Panc1 (cell line): ENCODE measurements around the gene IKBKG. TPM values are rescaled to one million over a fixed set of nuclear protein-coding genes. Genes with fewer than 3 reads are reported as not detected.
"Not testable (repeated sequence)": the region's sequence is repeated elsewhere in the genome, so short reads cannot be mapped to it uniquely, and the experiment has no call there.

ENCODE experiments used
- ATAC-seq: fragments of 200-7000 bp; cut with Tn5 transposase; 2 replicates; pipeline ENCODE4 v1.9.1; 2020; ENCODE audit warnings: mild to moderate bottlenecking, moderate library complexity
- BruUV-seq: library from RNA; stranded (reverse); fragments of 400-500 nt; replicated peaks from 2 replicates; lab custom pipeline; 2021; lab: Mats Ljungman, UMichigan
- CTCF ChIA-PET: fragments of 300-600 bp; sonication (Branson Sonifier 250); formaldehyde crosslinking; loops from one replicate; lab custom pipeline; 2022; ENCODE audit warnings: antibody characterized with exemption; lab: Charles Lee
- POLR2A ChIA-PET: fragments of 300-600 bp; sonication (Branson Sonifier 250); formaldehyde crosslinking; loops from one replicate; lab custom pipeline; 2022; ENCODE audit warnings: antibody characterized with exemption; lab: Charles Lee
- DNase-seq: peaks from one replicate; pipeline ENCODE4 v3.0.0-alpha.2; 2010; ENCODE audit warnings: low read depth, low spot score
- H3K27ac ChIP-seq: 2 replicates; pipeline ENCODE4 v1.5.1; 2011; ENCODE audit warnings: mild to moderate bottlenecking, low read length, inconsistent platforms
- H3K27me3 ChIP-seq: fragments of 200-500 bp; sonication (Bioruptor generic); 2 replicates; pipeline ENCODE4 v1.6.0; 2014; ENCODE audit warnings: low read length, inconsistent platforms; ENCODE audit not compliant: control insufficient read depth, insufficient read depth
- H3K36me3 ChIP-seq: fragments of 200-500 bp; sonication (Bioruptor generic); 2 replicates; pipeline ENCODE4 v1.5.1; 2014; ENCODE audit warnings: inconsistent platforms, mild to moderate bottlenecking, low read length, moderate library complexity; ENCODE audit not compliant: control insufficient read depth, insufficient read depth
- H3K4me1 ChIP-seq: 2 replicates; pipeline ENCODE4 v1.5.1; 2011; ENCODE audit warnings: inconsistent platforms, mild to moderate bottlenecking, low read length, moderate library complexity; ENCODE audit not compliant: control insufficient read depth, insufficient read depth
- H3K4me3 ChIP-seq, 2 experiments: 2 replicates each; pipeline ENCODE4 v1.5.1; 2011 to 2012; ENCODE audit warnings: low read depth in 2 of 2, low read length in 2 of 2, mild to moderate bottlenecking in 2 of 2, inconsistent platforms in 1 of 2, moderate library complexity in 1 of 2
- H3K9me3 ChIP-seq: fragments of 200-500 bp; sonication (Bioruptor generic); 2 replicates; pipeline ENCODE4 v1.5.1; 2014; ENCODE audit warnings: low read depth, mild to moderate bottlenecking, inconsistent platforms, low read length, moderate library complexity; ENCODE audit not compliant: control insufficient read depth, insufficient read depth
- in situ Hi-C: cut with HindIII; loops from 2 replicates; pipeline ENCODE4 v1.10.0; 2016; ENCODE audit warnings: low sequenced_read_pairs, low pct_unique_long_range_greater_than_20kb
- intact Hi-C: fragments of 100-400 bp; cut with micrococcal nuclease; formaldehyde crosslinking; loops from one replicate; pipeline ENCODE4 v1.10.0; 2022; ENCODE audit not compliant: unreplicated experiment
- total RNA-seq: library from RNA; stranded (reverse); gene quantifications from one replicate; pipeline ENCODE4 v1.2.1, GENCODE V29; 2021; ENCODE audit not compliant: unreplicated experiment

Gene IKBKG
- total RNA-seq, 1 experiment from 2014 or later: 76.3 TPM

- H3K27ac ChIP-seq, DNase-seq, H3K4me1 ChIP-seq, in situ Hi-C loops, H3K9me3 ChIP-seq, ATAC-seq, H3K27me3 ChIP-seq, CTCF ChIA-PET, H3K4me3 ChIP-seq, intact Hi-C loops, BruUV-seq, H3K36me3 ChIP-seq, POLR2A ChIA-PET: not testable (repeated sequence)
These were observed 63.7 kb downstream of the IKBKG start for GRCh38 chrX:154611146-154611545.

GRCh38 chrX:154613586-154613985 is 66.2 kb downstream of the IKBKG start:
- in situ Hi-C loops, H3K27me3 ChIP-seq, H3K9me3 ChIP-seq, H3K36me3 ChIP-seq, intact Hi-C loops, DNase-seq, H3K27ac ChIP-seq, BruUV-seq, H3K4me3 ChIP-seq, H3K4me1 ChIP-seq, CTCF ChIA-PET, POLR2A ChIA-PET: not testable (repeated sequence)
- peak; percentile 89 for ATAC-seq

Other genes starting within 250 kb of the IKBKG start
- 920 TPM for gene FLNA, start 173.0 kb upstream of the IKBKG start, total RNA-seq
- gene EMD, start 168.3 kb upstream of the IKBKG start, total RNA-seq: 178 TPM
- 2,466 TPM for gene RPL10, start 149.2 kb upstream of the IKBKG start, total RNA-seq
- 60.4 TPM for gene DNASE1L1, start 138.4 kb upstream of the IKBKG start, total RNA-seq
- gene TAFAZZIN, start 136.1 kb upstream of the IKBKG start, total RNA-seq: 113 TPM
- 221 TPM for gene ATP6AP1, start 118.9 kb upstream of the IKBKG start, total RNA-seq
- 317 TPM for gene GDI1, start 110.5 kb upstream of the IKBKG start, total RNA-seq
- gene FAM50A, start 103.5 kb upstream of the IKBKG start, total RNA-seq: 225 TPM
- gene PLXNA3, start 89.3 kb upstream of the IKBKG start, total RNA-seq: 128 TPM
- 175 TPM for gene LAGE3, start 68.3 kb upstream of the IKBKG start, total RNA-seq
- 65.4 TPM for gene UBL4A, start 61.0 kb upstream of the IKBKG start, total RNA-seq
- gene SLC10A3, start 57.0 kb upstream of the IKBKG start, total RNA-seq: 64.1 TPM
- gene FAM3A, start 31.4 kb upstream of the IKBKG start, total RNA-seq: 88.8 TPM
- 615 TPM for gene G6PD, start 774 bp upstream of the IKBKG start, total RNA-seq
- gene CTAG1A, start 37.5 kb downstream of the IKBKG start, total RNA-seq: not detected
- gene CTAG1B, start 71.7 kb downstream of the IKBKG start, total RNA-seq: not detected
- not detected for gene CTAG2, start 106.0 kb downstream of the IKBKG start, total RNA-seq
- gene GAB3, start 203.5 kb downstream of the IKBKG start, total RNA-seq: 8.2 TPM
- 179 TPM for gene DKC1, start 215.2 kb downstream of the IKBKG start, total RNA-seq